ENCODE measurements around the gene SMIM9.

SMIM9 gene

GRCh38 chrX:154829134-154829533 lies 5.3 kb downstream of the SMIM9 start:
- Histone ChIP-seq H3K9me3 (ENCODE audit: control insufficient read depth, insufficient read depth, low read depth, low read length) (no peaks in the 10 kb centered on the region), H3K4me3 (ENCODE audit: low read depth, low read length) (no peak overlapping the region), H3K27ac (ENCODE audit: extremely low read depth, low read depth, low read length) (no peak overlapping the region), H3K36me3 (ENCODE audit: control insufficient read depth in 2 of 2, insufficient read depth in 1 of 2, low read length in 2 of 2) (no peaks in the 10 kb centered on the region), H3K4me1 (ENCODE audit: control insufficient read depth, insufficient read depth, low read length) (no peaks in the 10 kb centered on the region)
- TF ChIP-seq ZNF350 (tag by site-specific recombination; IDR thresholded peaks at IDR 0.05) (no peak), TSHZ1 (tag by site-specific recombination; IDR thresholded peaks at IDR 0.05; ENCODE audit: borderline replicate concordance) (no peak), FEZF1 (tag by site-specific recombination; IDR thresholded peaks at IDR 0.05) (no peak), OSR2 (tag by site-specific recombination; IDR thresholded peaks at IDR 0.05) (no peak), ZNF404 (tag by site-specific recombination; IDR thresholded peaks at IDR 0.05) (no peak), ZBTB11 (tag by site-specific recombination; conservative IDR thresholded peaks at IDR 0.05; ENCODE audit: low read depth) (no peak), ZNF768 (tag by site-specific recombination; IDR thresholded peaks at IDR 0.05) (no peak), ZBTB7A (tag by site-specific recombination; IDR thresholded peaks at IDR 0.05; ENCODE audit: low read depth) (no peak), ZNF501 (tag by site-specific recombination; IDR thresholded peaks at IDR 0.05) (no peak), KLF7 (tag by site-specific recombination; IDR thresholded peaks at IDR 0.05; ENCODE audit: borderline replicate concordance) (no peak), PRDM1 (tag by site-specific recombination; IDR thresholded peaks at IDR 0.05) (no peak)
- TF ChIP-seq, protein P1, sequence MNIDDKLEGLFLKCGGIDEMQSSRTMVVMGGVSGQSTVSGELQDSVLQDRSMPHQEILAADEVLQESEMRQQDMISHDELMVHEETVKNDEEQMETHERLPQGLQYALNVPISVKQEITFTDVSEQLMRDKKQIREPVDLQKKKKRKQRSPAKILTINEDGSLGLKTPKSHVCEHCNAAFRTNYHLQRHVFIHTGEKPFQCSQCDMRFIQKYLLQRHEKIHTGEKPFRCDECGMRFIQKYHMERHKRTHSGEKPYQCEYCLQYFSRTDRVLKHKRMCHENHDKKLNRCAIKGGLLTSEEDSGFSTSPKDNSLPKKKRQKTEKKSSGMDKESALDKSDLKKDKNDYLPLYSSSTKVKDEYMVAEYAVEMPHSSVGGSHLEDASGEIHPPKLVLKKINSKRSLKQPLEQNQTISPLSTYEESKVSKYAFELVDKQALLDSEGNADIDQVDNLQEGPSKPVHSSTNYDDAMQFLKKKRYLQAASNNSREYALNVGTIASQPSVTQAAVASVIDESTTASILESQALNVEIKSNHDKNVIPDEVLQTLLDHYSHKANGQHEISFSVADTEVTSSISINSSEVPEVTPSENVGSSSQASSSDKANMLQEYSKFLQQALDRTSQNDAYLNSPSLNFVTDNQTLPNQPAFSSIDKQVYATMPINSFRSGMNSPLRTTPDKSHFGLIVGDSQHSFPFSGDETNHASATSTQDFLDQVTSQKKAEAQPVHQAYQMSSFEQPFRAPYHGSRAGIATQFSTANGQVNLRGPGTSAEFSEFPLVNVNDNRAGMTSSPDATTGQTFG (tag by site-specific recombination; IDR thresholded peaks at IDR 0.05; ENCODE audit: borderline replicate concordance), result no peak
- TF ChIP-seq, protein P2, sequence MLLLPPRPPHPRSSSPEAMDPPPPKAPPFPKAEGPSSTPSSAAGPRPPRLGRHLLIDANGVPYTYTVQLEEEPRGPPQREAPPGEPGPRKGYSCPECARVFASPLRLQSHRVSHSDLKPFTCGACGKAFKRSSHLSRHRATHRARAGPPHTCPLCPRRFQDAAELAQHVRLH (tag by site-specific recombination; IDR thresholded peaks at IDR 0.05), result no peak
- TF ChIP-seq, protein P3, sequence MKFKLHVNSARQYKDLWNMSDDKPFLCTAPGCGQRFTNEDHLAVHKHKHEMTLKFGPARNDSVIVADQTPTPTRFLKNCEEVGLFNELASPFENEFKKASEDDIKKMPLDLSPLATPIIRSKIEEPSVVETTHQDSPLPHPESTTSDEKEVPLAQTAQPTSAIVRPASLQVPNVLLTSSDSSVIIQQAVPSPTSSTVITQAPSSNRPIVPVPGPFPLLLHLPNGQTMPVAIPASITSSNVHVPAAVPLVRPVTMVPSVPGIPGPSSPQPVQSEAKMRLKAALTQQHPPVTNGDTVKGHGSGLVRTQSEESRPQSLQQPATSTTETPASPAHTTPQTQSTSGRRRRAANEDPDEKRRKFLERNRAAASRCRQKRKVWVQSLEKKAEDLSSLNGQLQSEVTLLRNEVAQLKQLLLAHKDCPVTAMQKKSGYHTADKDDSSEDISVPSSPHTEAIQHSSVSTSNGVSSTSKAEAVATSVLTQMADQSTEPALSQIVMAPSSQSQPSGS (tag by site-specific recombination; IDR thresholded peaks at IDR 0.05; ENCODE audit: low read depth), result no peak
- POLR2A ChIA-PET, result no interaction called here
- CTCF ChIA-PET, result interaction anchor here (0.9 to 1.2 kb wide), 2 partner anchors 11 to 13 kb away, joined by 3 read pairs; no protein-coding TSS in a partner anchor

Measured in HEK293 (cell line).